Mammary epithelial cell (primary cell): Measurements from ENCODE around the gene CFAP20DC.

Experiments
- CTCF ChIP-seq, 2 donors: IDR thresholded peaks in 1 of 2; conservative IDR thresholded peaks in 1 of 2; 2 replicates each; pipeline ENCODE4 v1.5.1; 2011 to 2012; ENCODE audit warnings: inconsistent platforms in 2 of 2, low read length in 2 of 2, mild to moderate bottlenecking in 2 of 2, control low read depth in 1 of 2, low read depth in 1 of 2; ENCODE audit not compliant: insufficient read depth in 1 of 2; ENCODE audit errors: extremely low read depth in 1 of 2
- EZH2 ChIP-seq: IDR thresholded peaks from 2 replicates; pipeline ENCODE4 v1.6.1; 2012; ENCODE audit warnings: low read length, inconsistent platforms, borderline replicate concordance

GRCh38 chr3:58866079-58866478 is 183.7 kb downstream of the CFAP20DC start:
- TF ChIP-seq CTCF (conservative IDR thresholded peaks at IDR 0.05 in 1 of 2, IDR thresholded peaks at IDR 0.05 in 1 of 2; ENCODE audit: extremely low read depth in 1 of 2, insufficient read depth in 1 of 2, low read depth in 1 of 2, low read length in 2 of 2): no peak
- no peak for TF ChIP-seq EZH2
